Measurements from ENCODE around the gene CNPY1.

GRCh38 chr7:155462163-155462735 lies 84.1 kb downstream of the CNPY1 start:
- peak; percentile 41 for TF ChIP-seq EZH2 (IDR thresholded peaks at IDR 0.05; ENCODE audit: insufficient read depth, poor library complexity, severe bottlenecking)
- TF ChIP-seq EZH2phosphoT487 (IDR thresholded peaks at IDR 0.05; ENCODE audit: insufficient read depth, low read depth) = 0 out of 2 replicates have a peak, but pooled peaks have one; percentile 36
